GM19468 (cell line): ENCODE data around the gene RHBDL3.

Experiments
- ATAC-seq: cut with Tn5 transposase; IDR thresholded peaks from one replicate; pipeline ENCODE4 v1.9.1; 2021; ENCODE audit warnings: mild to moderate bottlenecking, moderate library complexity, moderate number of reproducible peaks; ENCODE audit not compliant: unreplicated experiment; ENCODE audit errors: extremely low read depth

Gene RHBDL3

DNA sequence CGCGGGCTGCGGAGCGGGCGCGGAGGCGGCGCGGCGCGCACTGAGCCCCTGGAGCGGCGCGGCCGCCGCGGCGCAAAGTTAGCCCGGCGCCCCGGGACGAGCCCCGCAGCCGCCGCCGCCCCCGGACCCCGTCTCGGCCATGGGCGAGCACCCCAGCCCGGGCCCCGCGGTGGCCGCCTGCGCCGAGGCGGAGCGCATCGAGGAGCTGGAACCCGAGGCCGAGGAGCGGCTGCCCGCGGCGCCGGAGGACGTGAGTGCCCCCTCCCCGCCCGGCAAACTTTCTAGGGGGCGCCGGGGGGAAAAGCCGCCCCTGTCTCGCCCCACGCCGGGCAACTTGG lies 388 bp downstream of the RHBDL3 start:
- ATAC-seq, result no peak

DNA sequence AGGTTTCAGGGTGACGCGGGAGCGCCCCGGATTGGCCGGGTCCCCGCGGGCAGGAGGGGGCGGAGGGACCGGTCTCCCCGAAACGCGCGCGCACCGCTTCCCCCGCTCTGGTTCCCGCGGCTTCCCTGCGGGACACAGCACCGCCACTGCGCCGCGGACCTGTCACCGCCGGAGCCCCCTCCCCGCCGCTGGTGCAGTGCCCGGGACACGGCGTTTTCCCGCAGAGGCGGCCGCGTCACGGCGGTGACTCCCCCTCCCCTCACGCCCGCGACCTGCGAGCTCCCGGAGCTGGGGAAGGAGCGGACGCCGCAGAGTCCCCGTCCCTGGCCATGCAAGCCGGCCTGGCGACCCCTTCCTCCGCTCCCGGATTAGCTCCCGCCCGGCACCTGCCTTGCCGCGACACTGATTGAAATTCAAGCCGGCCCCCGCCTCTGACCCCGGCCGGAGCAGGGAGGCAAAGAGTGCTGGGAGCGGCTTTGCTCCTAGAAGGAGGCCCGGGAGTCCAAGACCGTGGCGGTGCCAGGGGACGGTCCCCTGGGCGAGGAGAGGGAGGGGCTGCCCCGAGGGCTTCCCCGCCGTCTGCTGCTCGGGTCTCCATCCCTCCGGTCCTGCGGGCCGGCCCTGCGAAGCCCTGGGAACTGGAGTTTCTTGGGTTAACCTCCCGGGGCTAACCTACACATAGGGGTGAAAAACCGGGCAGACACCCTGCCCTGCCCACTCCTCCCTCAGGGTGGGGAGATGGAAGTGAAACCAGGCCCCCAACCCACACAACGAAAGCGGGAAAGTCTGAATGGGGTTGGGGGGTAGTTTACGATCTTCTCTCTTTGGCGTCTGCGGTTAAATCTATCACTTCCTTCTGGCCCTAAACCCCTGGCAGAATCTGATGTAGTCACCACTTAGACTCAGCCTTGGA lies 1.0 kb downstream of the RHBDL3 start:
- no peak for ATAC-seq

DNA sequence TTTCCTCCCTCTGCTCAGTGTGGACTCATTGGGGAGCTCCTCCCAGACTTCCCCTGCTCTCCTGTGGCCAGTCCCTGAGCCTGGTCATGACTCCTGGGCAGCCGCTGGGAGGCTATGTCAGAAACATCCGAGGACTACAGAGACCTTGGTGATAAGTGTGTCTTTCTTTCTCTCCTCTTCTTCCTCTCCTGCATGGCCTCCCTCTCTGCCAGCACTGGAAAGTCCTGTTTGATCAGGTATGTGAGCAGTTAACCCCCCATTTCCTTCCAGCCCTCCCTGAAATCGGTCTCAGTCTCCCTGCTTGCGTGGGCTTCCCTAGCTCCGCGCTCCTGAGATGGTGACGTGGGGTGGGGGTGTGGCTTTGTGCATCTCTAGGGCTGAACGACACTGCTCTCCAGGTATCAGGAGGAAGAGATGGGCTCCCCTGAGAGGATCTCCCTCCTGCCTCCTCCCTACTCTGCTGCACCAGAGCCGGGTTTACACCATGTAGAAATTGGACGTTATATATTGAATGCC lies 2.1 kb downstream of the RHBDL3 start:
- ATAC-seq, result no peak

DNA sequence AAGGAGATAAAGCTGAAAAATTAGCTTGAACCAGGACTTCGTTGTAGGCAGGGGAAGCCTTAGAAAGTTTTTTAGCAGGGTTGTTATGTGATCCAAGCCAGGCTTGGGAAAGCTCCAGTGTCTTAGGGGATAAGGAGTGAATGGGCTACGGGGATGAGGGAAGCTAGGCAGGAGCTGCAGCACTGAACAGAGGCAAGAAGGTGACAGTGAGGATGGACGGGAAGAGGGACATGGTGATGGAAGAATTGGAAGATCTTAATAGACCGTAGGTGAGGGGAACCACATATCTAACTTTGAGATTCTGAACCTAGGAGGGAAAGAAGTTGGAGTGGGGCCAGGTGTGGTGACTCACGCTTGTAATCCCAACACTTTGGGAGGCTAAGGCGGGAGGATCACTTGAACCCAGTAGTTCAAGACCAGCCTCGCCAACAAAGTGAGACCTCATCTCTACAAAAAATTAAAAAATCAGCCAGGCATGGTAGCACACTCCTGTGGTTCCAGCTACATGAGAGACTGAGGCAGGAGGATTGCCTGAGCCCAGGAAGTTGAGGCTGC lies 3.2 kb downstream of the RHBDL3 start:
- ATAC-seq, result no peak

DNA sequence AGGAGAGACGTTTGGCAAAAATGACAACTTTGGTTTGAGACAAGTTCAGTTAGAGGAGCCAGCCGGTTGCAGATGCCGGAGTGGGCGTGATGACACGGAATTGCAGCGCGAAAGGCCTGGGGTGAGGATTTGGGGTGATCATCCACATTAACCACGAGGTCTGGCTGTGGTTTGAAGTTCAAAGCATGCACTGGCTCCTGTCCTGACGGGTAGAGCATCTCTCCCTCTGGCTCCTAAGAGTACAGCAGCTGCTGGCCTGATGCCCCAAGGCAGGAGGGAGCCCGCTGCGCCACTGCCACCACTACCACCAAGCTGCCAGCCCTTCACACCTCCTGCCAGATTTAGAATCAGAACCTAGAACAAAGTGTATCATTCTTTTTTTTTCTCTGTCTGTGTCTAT lies 3.7 kb downstream of the RHBDL3 start:
- ATAC-seq, result no peak

DNA sequence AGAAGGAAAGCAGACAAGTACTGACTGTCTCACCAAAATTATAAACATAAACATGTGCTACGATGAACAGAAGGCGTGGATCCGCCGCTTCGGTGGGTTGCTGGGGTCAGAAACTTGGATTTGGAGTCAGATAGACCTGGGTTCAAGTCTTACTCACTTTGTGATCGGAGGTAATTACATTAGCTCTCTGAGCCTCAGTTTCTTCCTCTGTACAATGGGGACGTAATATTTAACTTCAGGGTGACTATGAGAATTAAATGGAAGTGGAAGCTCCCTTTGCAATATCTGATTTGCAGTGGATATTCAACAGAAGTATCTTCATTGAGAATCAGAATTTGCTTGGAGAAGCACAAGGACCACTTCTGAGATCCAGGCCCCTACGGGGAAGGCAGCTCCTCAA lies 6.2 kb downstream of the RHBDL3 start:
- ATAC-seq, result no peak

DNA sequence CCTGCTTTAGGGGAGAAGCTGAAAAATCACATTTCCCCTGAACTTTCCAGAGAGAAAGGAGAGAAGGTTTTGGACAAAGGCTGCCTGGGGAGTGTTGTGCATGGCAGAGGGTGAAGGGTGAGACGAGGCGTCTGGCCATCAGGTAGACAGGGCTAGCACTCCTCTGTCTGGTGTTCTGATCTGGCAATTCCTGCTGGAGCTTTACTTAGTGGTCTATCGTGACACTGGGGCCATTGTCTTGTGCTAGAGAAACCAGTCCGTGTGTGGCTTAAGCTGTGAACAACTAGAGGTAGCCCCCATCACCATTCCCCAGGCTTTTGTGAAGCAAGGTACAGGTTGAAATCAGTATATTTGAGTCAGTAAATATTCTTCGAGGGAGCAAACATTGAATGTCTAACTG lies 8.5 kb downstream of the RHBDL3 start:
- ATAC-seq, result no peak

DNA sequence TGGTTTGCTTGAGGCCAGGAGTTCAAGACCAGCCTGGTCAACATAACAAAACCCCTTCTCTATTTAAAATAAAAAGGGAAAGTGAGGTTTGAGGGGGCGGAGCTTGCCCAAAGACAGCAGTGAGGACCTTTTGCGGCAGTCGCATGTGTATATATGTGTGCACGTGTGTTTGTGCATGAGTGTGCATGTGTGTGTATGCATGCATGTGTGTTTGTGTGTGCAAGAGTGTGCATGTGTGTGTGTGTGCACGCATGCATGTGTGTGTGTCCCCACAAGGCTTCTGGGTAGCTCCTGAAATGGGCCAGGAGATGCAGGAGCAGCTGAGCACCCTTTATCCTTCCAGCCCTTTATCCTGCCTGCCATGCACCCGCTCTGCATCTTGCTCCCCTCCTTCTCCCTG lies 9.0 kb downstream of the RHBDL3 start:
- no peak for ATAC-seq

DNA sequence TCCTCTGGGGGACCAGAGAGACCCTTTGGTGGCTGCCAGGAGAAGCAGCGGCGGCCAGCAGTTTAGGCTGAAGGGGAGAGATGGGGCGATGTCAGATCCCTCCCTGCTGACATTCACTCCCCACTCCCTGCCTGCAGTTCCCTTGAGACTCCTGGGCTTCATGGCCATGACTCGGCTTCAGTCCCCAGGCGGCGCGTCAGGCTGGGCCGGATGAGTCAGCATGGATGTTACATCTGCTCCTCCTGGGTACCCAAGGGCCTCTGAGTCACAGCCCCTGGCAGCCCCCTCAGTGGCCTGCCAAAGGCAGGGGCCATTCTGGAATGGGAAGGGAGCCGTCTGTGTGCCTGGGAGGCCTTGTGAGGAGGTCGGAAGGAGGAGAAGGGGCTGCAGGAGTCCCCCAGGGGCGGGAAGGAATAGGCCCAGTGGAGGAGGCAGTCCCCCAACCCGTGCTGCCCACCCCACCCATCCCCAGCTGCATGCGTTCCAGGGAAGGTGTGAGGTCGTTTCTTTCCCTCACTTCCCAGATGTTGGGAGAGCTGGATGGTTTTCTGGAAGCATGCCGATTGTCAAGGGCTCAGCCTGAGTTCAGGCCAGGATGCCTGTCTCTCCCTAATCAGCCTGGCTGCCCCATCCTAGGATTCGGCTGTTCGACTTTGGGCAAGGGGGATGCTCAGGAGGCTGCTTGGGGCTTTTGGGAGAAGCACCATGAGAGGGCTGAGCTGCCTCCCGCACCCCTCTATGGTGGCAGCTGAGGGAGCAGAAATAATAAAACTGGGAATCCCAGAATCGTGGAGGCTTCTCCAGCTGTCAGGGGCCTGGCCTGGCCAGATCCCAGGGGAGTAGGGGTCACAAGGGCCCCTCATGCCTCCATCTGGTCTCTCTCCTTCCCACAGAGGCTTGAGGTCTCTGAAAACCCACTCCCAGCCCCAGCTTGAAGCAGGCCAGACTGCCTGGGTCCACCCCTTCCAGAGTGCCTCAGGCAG lies 9.7 kb downstream of the RHBDL3 start:
- no peak for ATAC-seq

DNA sequence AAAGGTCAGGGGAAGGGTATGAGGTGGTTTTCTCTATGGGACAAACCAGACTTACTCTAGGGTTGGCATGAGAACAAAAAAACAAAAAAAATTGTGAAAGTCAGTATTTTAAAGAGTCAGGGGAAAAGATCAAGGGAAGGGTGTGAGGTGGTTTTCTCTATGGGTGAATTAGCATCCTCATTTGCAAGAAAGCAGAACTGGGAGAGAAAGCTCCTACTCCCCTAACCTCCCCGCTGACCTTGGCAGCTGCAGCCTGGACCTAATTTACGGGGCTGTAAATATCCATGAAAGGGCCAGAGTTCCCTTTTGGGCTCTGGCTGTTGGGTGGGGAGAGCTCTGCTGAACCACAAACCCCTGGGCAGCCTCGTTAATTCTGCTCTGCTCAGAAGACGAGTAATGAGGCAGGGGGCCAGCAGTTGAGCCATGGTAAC lies 10.6 kb downstream of the RHBDL3 start:
- no peak for ATAC-seq

DNA sequence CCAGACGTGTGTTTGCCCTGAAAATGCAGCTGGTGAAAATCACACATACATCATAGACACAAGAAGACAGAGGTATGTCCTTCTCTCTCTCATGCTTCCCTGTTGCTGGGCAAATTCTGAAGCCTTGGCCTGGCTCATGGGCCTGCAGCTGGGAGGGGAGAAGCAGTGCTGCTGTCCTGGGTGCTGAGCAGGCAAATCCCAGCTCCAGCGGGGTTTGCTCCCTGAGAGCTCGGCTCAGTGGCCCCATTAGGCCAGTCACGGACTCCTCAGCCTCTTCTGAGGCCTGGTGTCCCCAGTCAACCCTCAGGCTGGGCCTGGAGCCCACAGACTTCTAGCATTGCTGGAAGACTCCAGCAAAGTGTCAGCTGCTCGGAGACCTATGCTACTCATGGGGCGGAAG lies 11.7 kb downstream of the RHBDL3 start:
- no peak for ATAC-seq

DNA sequence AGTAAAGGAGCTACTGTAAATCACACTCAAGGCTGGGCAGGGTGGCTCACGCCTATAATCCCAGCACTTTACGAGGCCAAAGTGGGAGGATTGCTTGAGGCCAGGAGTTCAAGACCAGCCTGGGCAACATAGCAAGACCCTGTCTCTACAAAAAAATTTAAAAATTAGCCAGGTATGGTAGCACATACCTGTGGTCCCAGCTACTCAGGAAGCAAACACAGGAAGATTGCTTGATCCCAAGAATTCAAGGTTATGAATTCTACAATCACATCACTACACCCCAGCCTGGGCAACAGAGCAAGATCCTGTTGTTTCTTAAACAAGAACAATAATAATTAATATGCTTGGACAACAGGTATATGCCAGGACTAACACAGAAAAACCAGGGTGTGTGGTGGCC lies 13.2 kb downstream of the RHBDL3 start:
- ATAC-seq, result no peak

DNA sequence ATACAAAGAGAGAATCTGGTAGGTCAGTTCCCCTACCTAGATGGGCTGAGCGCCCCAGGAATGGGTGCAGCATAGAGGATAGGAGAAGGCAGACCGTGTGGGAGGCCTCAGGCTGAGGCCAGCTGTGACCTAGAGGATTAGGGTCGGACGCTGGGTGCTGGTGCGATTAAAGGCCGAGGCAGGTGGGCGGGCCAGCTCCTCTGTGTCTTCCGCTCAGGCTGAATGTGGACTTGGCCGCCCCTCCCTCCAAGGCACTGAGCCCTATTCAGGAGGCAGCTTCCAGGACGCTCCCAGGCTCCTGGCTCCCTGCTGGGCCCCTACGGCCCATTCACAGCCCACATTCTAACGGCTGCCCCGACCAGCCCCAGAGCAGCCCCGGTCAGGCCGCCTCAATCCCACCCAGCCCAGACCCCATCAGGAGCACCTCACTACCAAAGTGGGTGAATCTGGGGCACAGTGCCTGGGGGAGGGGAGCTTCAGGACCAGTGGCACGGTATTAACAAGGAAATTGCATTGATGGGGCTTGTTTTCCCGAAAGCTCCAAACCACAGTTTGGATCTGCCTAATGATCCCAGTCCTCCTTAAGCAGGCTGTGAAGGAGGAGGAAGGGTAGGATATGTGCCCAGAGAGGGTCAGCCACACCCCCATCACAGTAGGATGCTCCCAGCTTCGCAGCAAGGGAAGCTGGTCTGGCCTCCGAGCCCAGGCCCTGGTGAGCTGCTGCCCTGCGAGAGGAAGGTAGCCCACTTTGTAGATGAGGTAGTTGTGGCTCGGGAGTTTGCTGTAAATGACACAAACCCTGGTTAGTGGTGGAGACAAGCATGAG lies 14.5 kb downstream of the RHBDL3 start:
- no peak for ATAC-seq

DNA sequence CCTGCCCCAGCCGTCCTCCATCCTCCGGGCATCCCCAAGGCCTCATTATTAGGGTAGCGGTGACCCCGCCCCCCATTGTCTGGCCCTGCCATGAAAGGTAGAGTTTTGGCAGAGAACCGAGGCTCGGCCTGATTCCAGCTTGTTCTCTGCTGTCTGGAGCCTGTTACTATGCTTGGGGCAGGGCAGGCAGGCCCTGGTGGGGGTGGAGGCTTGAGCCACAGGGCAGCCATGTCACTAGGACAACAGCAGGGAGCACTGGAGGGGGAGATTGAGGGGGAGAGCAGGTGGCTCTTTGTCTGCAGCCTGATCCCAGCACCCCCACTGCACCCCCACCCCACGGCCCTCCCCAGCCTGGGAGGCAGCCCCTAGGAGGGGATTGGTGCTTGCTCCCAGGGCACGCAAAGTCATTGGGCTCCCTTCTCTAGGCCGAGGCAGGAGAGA lies 15.4 kb downstream of the RHBDL3 start:
- ATAC-seq, result no peak

DNA sequence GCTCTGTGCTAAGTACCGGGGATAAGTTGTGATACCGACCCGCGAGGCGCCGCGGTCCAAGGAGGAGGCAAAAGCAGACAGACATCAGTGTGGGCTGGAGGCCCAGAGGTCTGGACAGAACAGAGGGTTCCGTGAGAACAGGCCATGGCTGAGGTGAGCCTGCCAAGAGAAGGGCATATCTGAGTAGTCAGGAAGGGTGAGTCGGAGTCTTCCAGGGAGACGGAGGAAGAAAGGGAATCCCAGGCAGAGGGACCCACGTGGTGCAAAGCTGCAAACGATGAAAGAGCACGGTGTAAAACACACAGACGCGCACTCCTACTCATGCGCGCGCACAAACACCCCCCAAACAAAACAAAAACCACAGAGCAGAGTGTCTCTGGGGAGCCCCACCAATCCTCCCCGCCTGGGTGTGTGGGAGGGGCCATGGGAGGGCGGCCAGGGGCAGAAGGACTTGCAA lies 18.1 kb downstream of the RHBDL3 start:
- ATAC-seq, result no peak

DNA sequence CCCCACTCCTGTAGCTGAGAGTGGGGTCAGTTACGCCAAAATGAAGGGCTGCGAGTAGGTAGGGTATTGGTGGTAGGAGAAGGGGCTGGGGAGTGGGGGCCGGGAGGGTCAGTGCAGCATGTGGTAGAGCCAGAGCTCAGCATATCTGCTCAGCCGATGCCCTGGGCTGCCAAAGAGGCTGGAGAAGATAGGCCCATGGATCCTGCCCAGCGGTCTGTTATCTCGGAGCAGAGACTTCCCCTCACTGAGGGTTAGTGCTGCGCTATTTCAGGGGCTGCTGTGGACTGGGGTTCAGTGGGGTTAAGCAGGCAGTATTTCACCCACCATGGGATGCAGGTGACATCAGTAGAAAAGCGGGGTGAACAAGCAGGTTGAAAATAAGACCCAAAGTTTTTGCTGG lies 19.7 kb downstream of the RHBDL3 start:
- ATAC-seq, result no peak

DNA sequence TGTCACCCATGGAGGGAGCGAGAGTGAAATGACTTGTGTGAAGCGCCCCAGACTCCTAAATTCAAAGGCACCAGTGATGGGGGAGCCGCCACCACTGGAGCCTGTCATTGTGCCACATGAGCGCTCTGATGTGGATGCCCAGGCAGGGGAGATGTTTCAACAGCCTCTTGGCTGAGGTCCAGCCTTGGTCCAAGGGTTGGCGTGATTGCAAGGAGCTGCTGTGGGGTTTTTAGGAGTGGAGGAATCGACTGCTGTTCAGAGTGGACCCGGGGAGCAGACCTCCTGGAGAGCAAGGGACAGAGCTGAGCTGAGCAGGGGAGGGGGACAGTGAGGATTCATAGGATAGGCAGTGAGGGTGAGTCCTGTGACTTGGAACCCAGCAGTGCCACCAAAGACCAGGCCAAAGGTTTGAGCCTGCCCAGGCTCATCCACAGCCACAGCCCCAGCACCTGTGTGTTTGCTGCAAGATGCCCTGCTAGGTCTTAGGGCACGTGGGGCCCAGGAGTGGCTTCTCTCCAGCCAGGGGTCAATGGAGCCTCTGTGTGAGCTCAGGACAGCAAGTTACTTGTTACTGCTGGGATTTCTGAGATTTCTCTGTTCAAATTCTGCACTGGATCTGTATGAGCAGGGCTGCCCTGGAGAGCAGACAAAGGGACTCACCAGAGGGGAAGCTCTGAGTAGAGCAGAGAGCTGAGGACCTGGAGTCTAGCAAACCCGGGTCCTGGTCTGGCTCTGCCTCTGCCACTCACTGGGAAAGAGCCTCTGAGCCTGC lies 20.3 kb downstream of the RHBDL3 start:
- ATAC-seq, result no peak

DNA sequence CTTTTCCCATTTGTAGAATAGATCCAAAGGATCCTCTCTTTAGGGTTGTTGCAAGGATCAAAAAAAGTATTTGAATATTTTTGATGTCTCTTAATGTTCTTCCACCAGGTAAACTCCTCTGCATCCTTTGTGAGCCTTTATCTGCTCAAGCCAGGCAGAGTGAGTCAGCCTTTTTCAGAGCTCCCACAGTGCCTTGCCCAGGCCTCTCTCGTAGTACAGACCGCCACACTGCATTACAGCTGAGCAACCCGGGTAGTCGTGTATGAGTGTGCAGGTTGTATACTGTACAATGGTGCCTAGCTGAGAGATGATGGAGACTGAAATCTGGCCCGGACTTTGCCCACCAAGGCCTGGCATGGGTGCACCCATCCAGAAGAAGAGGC lies 20.9 kb downstream of the RHBDL3 start:
- no peak for ATAC-seq
